Umbilical cord (tissue), 2 donors: ENCODE results near the gene CHST8. TPM values are rescaled to one million over a fixed set of nuclear protein-coding genes. Genes with fewer than 3 reads are reported as not detected.
A peak's percentile ranks its signal among the peaks of the same experiment; 100 is the strongest.
"Not testable (repeated sequence)": the region's sequence is repeated elsewhere in the genome, so short reads cannot be mapped to it uniquely, and the experiment has no call there.

Experiments
- DNase-seq: peaks from one replicate; pipeline ENCODE4 v3.0.0-alpha.2; 2015; ENCODE audit warnings: low spot score
- total RNA-seq: library from RNA; depleted of rRNA; stranded (reverse); fragments of >200 nt; gene quantifications from one replicate; pipeline ENCODE4 v1.2.3, GENCODE V29; 2014; ENCODE audit warnings: low replicate concordance; ENCODE audit not compliant: insufficient read depth

The CHST8 gene
- total RNA-seq, 1 donor from 2014 or later = not detected

- DNase-seq = no peak
Observed at GRCh38 chr19:33811246-33811645, 189.5 kb downstream of the CHST8 start.

- DNase-seq = peak; percentile 82
Observed at GRCh38 chr19:33811736-33812387, 190.1 kb downstream of the CHST8 start.

DNA sequence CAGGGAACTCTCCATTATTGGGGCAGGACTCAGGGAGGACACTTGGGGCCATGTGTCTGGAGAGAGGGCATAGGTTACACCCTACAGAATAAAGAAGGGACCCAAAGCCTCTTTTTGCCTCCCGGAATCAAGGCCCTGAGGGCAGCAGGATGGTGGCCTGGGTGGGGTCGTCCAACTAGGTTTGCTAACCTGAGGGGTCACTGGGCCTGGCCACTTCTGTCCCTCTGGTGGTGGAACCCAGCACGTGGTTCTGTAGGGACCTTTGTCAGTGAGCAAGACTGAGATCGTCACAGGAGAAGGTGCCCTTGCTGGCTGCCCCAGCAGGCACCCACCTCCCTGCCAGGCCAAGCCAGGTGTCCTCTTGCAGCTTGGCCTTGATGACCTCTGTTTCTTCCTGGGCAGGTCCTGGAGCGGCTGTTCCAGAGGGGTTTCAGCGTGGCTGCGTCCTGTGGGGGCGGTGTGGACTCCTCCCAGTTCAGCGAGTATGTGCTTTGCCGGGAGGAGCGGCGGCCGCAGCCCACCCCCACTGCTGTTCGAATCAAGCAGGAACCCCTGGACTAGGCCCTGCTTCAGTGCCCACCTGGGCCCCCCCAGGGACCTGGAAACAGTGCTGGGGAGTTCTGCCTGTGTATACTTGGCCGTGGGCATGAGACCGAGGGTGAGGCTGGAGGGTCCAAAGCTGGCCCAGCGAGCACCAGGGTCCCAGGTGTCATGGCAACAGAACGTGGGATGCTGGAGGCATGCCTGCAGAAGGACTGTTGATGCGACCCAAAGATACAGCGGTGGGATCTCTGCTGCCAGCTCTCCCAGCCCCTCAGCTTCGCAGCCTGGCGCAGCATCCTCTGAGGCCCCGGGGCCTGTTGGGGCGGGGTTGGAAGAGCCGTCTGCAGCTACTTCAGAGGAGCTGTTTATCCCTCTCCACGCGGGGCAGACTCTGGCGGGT, 190.9 kb downstream of the CHST8 start:
- DNase-seq = peak; percentile 49

GRCh38 chr19:33813391-33814101, 191.8 kb downstream of the CHST8 start:
- no peak for DNase-seq

- no peak for DNase-seq
Observed at GRCh38 chr19:33814181-33815165, 192.7 kb downstream of the CHST8 start.

GRCh38 chr19:33815380-33816340, 193.9 kb downstream of the CHST8 start:
- peak; percentile 50 for DNase-seq

- DNase-seq = peak; percentile 57
Observed at GRCh38 chr19:33818411-33818810, 196.7 kb downstream of the CHST8 start.

DNA sequence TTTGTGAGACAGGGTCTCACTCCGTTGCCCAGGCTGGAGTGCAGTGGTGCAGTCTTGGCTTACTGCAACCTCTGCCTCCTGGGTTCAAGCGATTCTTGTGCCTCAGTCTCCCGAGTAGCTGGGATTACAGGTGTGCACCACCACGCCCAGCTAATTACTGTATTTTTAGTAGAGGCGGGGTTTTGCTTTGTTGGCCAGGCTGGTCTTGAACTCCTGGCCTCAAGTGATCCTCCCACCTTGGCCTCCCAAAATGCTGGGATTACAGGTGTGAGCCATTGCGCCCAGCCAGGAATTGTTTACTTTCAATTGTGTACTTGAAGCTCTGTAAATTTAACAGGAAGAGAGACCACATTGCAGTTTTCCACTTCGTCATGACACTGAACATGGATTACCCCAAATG, 197.3 kb downstream of the CHST8 start:
- DNase-seq = not testable (repeated sequence)

DNA sequence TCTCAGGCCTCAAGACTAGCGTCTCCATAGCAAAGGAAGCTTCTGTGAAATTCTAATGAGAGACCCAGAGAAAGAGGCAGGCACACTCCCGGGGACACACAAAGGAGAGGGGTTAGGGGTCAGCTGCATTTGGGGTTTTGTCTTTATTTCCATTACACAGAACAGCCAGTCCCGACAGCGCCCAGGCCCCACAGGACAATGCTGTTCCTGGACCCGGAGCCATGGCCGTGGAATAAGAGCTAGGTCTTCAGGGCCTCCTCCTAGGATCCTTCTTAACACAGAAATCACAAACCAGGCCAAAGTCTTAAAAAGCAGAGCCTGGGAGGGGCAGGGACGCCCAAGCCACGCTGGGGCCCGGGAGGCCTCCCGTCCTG, 197.7 kb downstream of the CHST8 start:
- peak; percentile 81 for DNase-seq

DNA sequence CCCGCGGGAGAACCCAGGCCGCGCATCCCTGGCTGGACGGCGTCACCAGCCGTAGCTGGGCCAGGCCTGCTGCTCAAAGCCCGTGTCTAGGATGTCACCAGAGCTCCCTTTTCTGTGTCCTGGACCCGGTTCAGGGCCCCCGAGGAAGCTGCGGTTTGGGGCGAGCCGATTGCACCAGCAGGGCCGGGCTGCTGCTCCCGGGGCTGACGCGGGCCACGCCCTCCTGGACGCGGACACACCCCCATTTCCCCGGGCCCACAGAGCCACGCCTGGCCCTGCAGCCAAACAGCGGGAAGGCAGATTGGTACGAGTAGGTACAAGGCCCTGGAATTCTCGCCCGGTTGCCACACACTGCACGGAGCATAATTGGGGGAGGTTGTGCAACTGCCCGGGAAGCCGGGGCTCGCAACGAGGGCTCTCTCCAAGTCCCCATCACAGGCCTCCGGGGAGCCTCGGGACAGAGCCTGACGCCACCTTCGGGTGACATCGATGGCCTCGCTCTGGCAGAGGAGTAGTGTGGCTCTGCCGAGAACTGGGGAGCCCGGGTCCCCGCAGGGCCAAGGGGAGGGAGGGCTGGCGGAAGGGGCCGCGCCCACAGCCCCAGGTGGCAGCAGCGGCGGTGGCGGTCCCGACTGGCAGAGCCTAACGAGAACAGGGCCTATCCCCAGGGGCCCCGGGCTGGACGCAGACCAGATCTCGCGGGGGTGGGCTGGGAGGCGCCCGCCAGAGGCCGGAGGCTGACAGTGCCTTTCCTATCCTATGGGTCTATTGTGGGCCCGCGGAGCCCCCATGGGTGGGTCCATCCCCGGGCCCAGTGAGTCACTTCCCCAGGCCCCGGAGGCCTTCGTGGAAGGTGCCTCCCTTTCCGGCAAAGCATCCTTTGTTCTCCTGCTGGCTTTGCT, 198.4 kb downstream of the CHST8 start:
- DNase-seq = peak; percentile 89

DNA sequence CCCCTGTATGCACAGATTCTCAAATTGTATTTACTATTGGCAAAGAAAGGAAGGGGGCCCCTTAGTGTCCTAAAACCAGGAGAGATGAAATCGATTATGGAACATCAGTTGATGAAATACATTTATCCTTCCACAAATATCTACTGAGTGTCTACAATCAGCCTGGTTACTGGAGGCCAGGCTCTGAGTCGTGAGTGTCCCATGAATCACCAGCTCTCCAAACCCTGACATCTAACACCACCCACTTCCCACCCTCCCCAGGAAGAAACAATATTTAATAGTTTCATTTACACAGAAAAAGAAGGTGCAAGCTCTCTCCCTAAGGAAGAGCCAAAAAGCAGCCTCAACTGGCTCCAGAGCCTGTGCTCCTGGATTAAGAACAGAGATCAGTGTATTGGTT, 200.1 kb downstream of the CHST8 start:
- DNase-seq = no peak

Other genes with a start within 250 kb of the CHST8 start
- 31.8 TPM for gene CEBPG, start 248.2 kb upstream of the CHST8 start, total RNA-seq
- 32.3 TPM for gene PEPD, start 100.2 kb upstream of the CHST8 start, total RNA-seq
- gene KCTD15, start 174.9 kb downstream of the CHST8 start, total RNA-seq = 110 TPM